ENCODE results near the gene LRCH3.

DNA sequence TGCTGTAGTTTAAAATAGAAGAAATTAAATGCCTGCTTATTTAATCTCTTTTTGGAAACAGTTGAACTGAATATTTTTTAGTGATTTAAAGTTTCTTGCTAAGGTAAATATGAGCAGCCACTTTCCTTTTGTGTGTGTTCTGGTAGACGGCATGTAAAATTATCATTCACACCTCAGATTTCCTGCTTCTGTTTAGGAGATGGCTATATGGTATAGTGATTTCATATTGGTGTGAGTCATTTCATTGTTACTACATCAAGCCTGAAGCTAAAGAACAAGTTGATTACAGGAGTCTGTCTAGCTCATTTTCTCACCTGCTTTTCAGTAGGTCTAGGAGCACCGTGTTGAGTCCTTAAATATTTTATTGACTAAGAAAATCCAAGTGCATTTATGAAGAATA is 2.2 kb downstream of the LRCH3 start:
- TF ChIP-seq RNF2 (IDR thresholded peaks at IDR 0.05) = no peak
- TF ChIP-seq KAT7 (CRISPR knock-in tag; IDR thresholded peaks at IDR 0.05; ENCODE audit: borderline replicate concordance) = no peak
- no peak for TF ChIP-seq CHD2 (IDR thresholded peaks at IDR 0.05; ENCODE audit: low read depth, low read length)
- TF ChIP-seq, protein P1, sequence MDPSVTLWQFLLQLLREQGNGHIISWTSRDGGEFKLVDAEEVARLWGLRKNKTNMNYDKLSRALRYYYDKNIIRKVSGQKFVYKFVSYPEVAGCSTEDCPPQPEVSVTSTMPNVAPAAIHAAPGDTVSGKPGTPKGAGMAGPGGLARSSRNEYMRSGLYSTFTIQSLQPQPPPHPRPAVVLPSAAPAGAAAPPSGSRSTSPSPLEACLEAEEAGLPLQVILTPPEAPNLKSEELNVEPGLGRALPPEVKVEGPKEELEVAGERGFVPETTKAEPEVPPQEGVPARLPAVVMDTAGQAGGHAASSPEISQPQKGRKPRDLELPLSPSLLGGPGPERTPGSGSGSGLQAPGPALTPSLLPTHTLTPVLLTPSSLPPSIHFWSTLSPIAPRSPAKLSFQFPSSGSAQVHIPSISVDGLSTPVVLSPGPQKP (CRISPR knock-in tag; IDR thresholded peaks at IDR 0.05) = no peak
- TF ChIP-seq TBP (optimal IDR thresholded peaks at IDR 0.05; ENCODE audit: low read depth, low read length) = no peak
- TF ChIP-seq, protein P2, sequence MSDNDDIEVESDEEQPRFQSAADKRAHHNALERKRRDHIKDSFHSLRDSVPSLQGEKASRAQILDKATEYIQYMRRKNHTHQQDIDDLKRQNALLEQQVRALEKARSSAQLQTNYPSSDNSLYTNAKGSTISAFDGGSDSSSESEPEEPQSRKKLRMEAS (CRISPR knock-in tag; IDR thresholded peaks at IDR 0.05) = no peak
- TF ChIP-seq, protein P3, sequence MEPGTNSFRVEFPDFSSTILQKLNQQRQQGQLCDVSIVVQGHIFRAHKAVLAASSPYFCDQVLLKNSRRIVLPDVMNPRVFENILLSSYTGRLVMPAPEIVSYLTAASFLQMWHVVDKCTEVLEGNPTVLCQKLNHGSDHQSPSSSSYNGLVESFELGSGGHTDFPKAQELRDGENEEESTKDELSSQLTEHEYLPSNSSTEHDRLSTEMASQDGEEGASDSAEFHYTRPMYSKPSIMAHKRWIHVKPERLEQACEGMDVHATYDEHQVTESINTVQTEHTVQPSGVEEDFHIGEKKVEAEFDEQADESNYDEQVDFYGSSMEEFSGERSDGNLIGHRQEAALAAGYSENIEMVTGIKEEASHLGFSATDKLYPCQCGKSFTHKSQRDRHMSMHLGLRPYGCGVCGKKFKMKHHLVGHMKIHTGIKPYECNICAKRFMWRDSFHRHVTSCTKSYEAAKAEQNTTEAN (CRISPR knock-in tag; IDR thresholded peaks at IDR 0.05) = no peak
- TF ChIP-seq ZNF24 (IDR thresholded peaks at IDR 0.05) = no peak
- no peak for TF ChIP-seq ZNF121 (CRISPR knock-in tag; conservative IDR thresholded peaks at IDR 0.05)
- no peak for TF ChIP-seq FOXJ3 (CRISPR knock-in tag; IDR thresholded peaks at IDR 0.05)
- TF ChIP-seq PCBP2 (IDR thresholded peaks at IDR 0.05; ENCODE audit: low read depth, low read length, poor library complexity, severe bottlenecking) = no peak
- TF ChIP-seq POLR2A (conservative IDR thresholded peaks at IDR 0.05) = no peak
